KMS-11 (cell line): Measurements from ENCODE around the gene DEXI.
A peak's percentile ranks its signal among the peaks of the same experiment; 100 is the strongest.

Experiments
- H2AFZ ChIP-seq: fragments of 200-600 bp; sonication (generic); 2 replicates; pipeline ENCODE4 v1.6.1; 2016; ENCODE audit warnings: antibody characterized with exemption, mixed run types, low read depth
- H3K27ac ChIP-seq: fragments of 200-600 bp; sonication (generic); 2 replicates; pipeline ENCODE4 v1.6.1; 2016; ENCODE audit warnings: mild to moderate bottlenecking, mixed run types
- H3K27me3 ChIP-seq: fragments of 200-600 bp; sonication (generic); 2 replicates; pipeline ENCODE4 v1.6.1; 2017; ENCODE audit warnings: mild to moderate bottlenecking, low read depth, mixed run types, moderate library complexity; ENCODE audit not compliant: insufficient read depth
- H3K36me3 ChIP-seq: fragments of 200-600 bp; sonication (generic); 2 replicates; pipeline ENCODE4 v1.6.1; 2017; ENCODE audit warnings: mild to moderate bottlenecking, mixed run types; ENCODE audit not compliant: insufficient read depth
- H3K4me1 ChIP-seq: fragments of 200-600 bp; sonication (generic); 2 replicates; pipeline ENCODE4 v1.6.1; 2016; ENCODE audit warnings: mild to moderate bottlenecking, low read depth, mixed run types; ENCODE audit not compliant: poor library complexity, severe bottlenecking
- H3K4me2 ChIP-seq: fragments of 200-600 bp; sonication (generic); 2 replicates; pipeline ENCODE4 v1.7.0; 2016; ENCODE audit warnings: mild to moderate bottlenecking, mixed run types
- H3K4me3 ChIP-seq: fragments of 200-600 bp; sonication (generic); IDR thresholded peaks from 2 replicates; pipeline ENCODE4 v1.6.1; 2017; ENCODE audit warnings: low read depth, low read length, mixed read lengths; ENCODE audit not compliant: insufficient read depth
- H3K79me2 ChIP-seq: fragments of 200-600 bp; sonication (generic); 2 replicates; pipeline ENCODE4 v1.6.1; 2016; ENCODE audit warnings: low read depth, mixed run types; ENCODE audit not compliant: insufficient read depth
- H3K9ac ChIP-seq: fragments of 200-600 bp; sonication (generic); 2 replicates; pipeline ENCODE4 v1.6.1; 2016; ENCODE audit warnings: mild to moderate bottlenecking, mixed run types
- H4K20me1 ChIP-seq: fragments of 200-600 bp; sonication (generic); 2 replicates; pipeline ENCODE4 v1.6.1; 2016; ENCODE audit warnings: mild to moderate bottlenecking, mixed run types; ENCODE audit not compliant: insufficient read depth
- CTCF ChIP-seq: fragments of 200-600 bp; sonication (generic); conservative IDR thresholded peaks from 2 replicates; pipeline ENCODE4 v1.6.1; 2017; ENCODE audit warnings: low read depth, mild to moderate bottlenecking, antibody characterized with exemption, low read length, moderate library complexity, mixed read lengths

The DEXI gene

GRCh38 chr16:10881479-10882030 is 60.7 kb downstream of the DEXI start:
- Histone ChIP-seq H3K36me3 (no peaks in the 10 kb centered on the region), H3K79me2 (peaks cover 68% of the 10 kb centered on the region), H3K9ac (peak overlapping the region; percentile 1; the same call in 1 of the 2 replicates), H3K27ac (peak overlapping the region; percentile 49), H3K4me2 (peak overlapping the region; percentile 75), H3K4me1 (peaks cover 78% of the 10 kb centered on the region), H2AFZ (no peak overlapping the region), H3K27me3 (no peaks in the 10 kb centered on the region), H4K20me1 (no peaks in the 10 kb centered on the region; the same call in 1 of the 2 replicates), H3K4me3 (no peak overlapping the region)
- TF ChIP-seq CTCF, result no peak

DNA sequence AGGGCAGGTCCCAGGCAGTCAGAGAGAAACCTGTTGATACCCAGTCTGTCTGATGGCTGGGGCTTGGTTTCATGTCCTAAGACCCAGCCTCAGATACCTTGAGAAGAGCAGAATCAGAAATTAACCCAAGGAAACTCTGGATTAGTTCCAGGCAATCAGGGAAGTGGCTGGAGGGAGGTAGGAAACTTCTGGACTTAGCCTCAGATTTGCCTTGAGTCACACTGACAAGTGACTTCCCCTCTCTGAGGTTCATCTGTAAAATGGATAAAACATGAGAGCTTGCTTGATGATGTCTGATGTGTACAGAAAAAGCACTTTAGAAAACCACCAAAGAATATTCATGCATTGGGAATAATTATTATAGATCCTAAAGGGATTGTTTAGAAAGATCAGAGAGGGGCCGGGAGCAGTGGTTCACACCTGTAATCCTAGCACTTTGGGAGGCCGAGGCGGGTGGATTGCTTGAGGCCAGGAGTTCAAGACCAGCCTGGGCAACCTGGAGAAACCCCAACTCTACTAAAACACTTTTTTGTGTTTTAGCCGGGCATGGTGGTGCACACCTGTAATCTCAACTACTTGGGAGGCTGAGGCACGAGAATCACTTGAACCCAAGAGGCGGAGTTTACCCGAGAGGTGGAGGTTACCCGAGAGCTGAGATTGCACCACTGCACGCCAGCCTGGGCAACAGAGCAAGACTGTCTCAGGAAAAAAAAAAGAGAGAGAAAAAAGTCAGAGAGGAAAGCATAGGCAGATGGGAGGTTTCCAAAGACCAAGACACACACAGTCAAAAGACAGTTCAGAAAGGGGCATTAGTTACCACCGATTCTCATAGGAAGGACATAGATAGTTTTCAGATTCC is 61.4 kb downstream of the DEXI start:
- Histone ChIP-seq H3K4me2 (peak overlapping the region; percentile 75), H3K4me1 (peaks cover 78% of the 10 kb centered on the region), H3K4me3 (no peak overlapping the region), H3K79me2 (peaks cover 68% of the 10 kb centered on the region), H3K36me3 (no peaks in the 10 kb centered on the region), H3K9ac (peak overlapping the region; percentile 1; the same call in 1 of the 2 replicates), H3K27me3 (no peaks in the 10 kb centered on the region), H2AFZ (no peak overlapping the region), H4K20me1 (no peaks in the 10 kb centered on the region; the same call in 1 of the 2 replicates), H3K27ac (peak overlapping the region; percentile 49)
- no peak for TF ChIP-seq CTCF

DNA sequence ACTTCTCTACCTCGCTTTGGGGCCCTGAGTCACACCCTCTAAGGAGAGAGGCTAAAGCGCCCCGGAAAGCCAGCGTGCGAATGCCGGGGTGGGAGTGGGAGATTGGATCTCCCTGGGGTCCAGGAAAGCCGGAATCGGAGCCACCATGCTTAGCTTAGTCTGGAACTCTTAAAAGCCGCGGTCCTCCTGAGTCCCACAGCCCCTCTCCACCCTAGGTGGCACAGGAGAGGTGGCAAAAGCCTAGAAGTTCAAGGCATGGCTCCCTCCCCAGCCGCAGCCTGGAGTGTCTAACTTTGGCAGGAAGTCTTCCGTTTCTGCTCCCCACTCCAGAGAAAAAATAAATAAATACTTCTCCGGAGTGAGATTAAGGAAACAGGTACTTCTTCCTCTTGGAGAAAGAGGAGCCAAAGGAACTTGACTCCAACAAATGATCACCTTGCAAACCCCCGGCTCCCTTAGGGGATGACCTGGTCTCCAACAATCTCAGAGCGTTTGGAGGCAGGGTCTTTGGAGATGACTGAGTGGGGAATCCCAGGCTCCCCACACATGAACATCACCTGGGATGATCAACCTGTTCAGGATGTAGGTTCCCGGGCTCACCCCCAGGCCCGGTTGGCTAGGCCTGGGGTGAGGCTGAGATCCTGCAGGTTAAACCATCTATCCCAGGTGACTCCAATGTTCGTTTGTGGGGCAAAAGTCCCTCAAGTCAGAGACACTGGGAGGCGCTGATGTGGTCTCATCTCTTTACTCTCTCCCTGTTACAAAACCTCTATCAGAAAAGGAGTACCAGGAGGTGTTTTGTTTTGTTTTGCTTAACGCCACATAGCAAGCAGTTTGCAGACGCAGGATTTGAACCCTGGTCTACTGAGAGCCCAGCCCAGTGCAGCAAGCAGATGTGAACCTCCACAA is 62.3 kb downstream of the DEXI start:
- TF ChIP-seq CTCF, result no peak
- H3K27ac ChIP-seq, result peak overlapping the region; percentile 49
- H3K4me2 ChIP-seq, result peak overlapping the region; percentile 75
- H3K4me3 ChIP-seq, result no peak overlapping the region
- H4K20me1 ChIP-seq, result no peaks in the 10 kb centered on the region; the same call in 1 of the 2 replicates
- H3K4me1 ChIP-seq, result peaks cover 78% of the 10 kb centered on the region
- no peaks in the 10 kb centered on the region for H3K36me3 ChIP-seq
- no peaks in the 10 kb centered on the region for H3K27me3 ChIP-seq
- H3K79me2 ChIP-seq, result peaks cover 68% of the 10 kb centered on the region
- no peak overlapping the region for H2AFZ ChIP-seq
- H3K9ac ChIP-seq, result peak overlapping the region; percentile 1; the same call in 1 of the 2 replicates
